IPS-15b (cell line): ENCODE results near the gene CSTF1.

Experiments
- H3K27me3 ChIP-seq: one replicate; pipeline ENCODE4 v1.6.1; 2013; ENCODE audit warnings: low read length; ENCODE audit not compliant: control insufficient read depth, insufficient read depth
- H3K36me3 ChIP-seq: one replicate; pipeline ENCODE4 v1.6.1; 2013; ENCODE audit warnings: low read length; ENCODE audit not compliant: control insufficient read depth, insufficient read depth
- H3K4me1 ChIP-seq: one replicate; pipeline ENCODE4 v1.6.1; 2013; ENCODE audit warnings: mild to moderate bottlenecking, low read length; ENCODE audit not compliant: control insufficient read depth, insufficient read depth
- H3K4me3 ChIP-seq: one replicate; pipeline ENCODE4 v1.5.1; 2013; ENCODE audit warnings: low read depth, low read length
- H3K9ac ChIP-seq: one replicate; pipeline ENCODE4 v1.6.1; 2013; ENCODE audit warnings: low read depth, mild to moderate bottlenecking, low read length
- H3K9me3 ChIP-seq: one replicate; pipeline ENCODE4 v1.6.1; 2013; ENCODE audit warnings: mild to moderate bottlenecking, low read length; ENCODE audit not compliant: control insufficient read depth, insufficient read depth

The CSTF1 gene

DNA sequence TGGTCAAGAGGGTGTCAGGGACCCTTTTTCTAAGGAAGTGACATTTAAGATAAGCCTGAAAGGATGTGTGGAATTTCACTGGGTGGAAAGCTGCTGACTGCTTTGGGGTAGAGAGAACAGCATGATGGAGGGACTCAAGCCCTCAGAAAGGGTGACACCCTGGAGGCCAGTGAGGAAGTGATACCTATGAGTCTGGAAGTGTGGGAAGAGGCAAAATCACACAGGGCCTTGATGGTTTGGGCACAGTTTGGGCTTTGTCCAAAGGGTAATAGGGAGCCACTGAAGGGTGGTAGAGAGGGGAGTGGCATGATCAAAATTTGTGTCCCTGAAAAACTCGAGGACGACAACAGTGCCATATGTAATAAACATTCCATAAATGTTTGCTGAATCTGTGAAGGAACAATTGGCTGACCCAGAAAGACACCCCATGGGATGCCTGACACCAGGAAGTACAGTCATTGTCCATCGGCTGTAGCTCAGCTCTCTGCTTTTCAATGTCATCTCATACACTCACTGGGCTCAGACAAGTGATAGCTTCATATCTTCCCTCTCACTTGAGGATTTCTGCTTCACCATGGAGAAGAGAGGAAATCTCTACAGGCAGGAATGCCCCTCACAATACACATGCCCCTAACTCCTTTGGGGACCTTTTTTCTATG lies 40.9 kb downstream of the CSTF1 start:
- Histone ChIP-seq H3K9ac (no peak overlapping the region), H3K9me3 (no peaks in the 10 kb centered on the region), H3K4me1 (no peaks in the 10 kb centered on the region), H3K27me3 (peaks cover 4% of the 10 kb centered on the region), H3K36me3 (no peaks in the 10 kb centered on the region), H3K4me3 (no peak overlapping the region)

GRCh38 chr20:56433880-56434255 lies 41.4 kb downstream of the CSTF1 start:
- Histone ChIP-seq H3K4me1 (no peaks in the 10 kb centered on the region), H3K4me3 (no peak overlapping the region), H3K9me3 (no peaks in the 10 kb centered on the region), H3K9ac (no peak overlapping the region), H3K27me3 (peaks cover 4% of the 10 kb centered on the region), H3K36me3 (no peaks in the 10 kb centered on the region)

GRCh38 chr20:56437196-56437960 lies 44.9 kb downstream of the CSTF1 start:
- H3K27me3 ChIP-seq = peaks cover 4% of the 10 kb centered on the region
- no peaks in the 10 kb centered on the region for H3K4me1 ChIP-seq
- no peak overlapping the region for H3K4me3 ChIP-seq
- H3K9me3 ChIP-seq = no peaks in the 10 kb centered on the region
- no peak overlapping the region for H3K9ac ChIP-seq
- H3K36me3 ChIP-seq = no peaks in the 10 kb centered on the region

GRCh38 chr20:56438284-56438683 lies 45.8 kb downstream of the CSTF1 start:
- no peaks in the 10 kb centered on the region for H3K27me3 ChIP-seq
- no peaks in the 10 kb centered on the region for H3K9me3 ChIP-seq
- no peak overlapping the region for H3K4me3 ChIP-seq
- H3K4me1 ChIP-seq = no peaks in the 10 kb centered on the region
- H3K9ac ChIP-seq = no peak overlapping the region
- no peaks in the 10 kb centered on the region for H3K36me3 ChIP-seq

- Histone ChIP-seq H3K4me1 (no peaks in the 10 kb centered on the region), H3K36me3 (no peaks in the 10 kb centered on the region), H3K4me3 (no peak overlapping the region), H3K27me3 (no peaks in the 10 kb centered on the region), H3K9ac (no peak overlapping the region), H3K9me3 (no peaks in the 10 kb centered on the region)
These were observed 47.4 kb downstream of the CSTF1 start for GRCh38 chr20:56439771-56440291.

- H3K9ac ChIP-seq = no peak overlapping the region
These were observed 48.0 kb downstream of the CSTF1 start for GRCh38 chr20:56440346-56441007.

GRCh38 chr20:56442389-56443365 lies 50.2 kb downstream of the CSTF1 start:
- no peaks in the 10 kb centered on the region for H3K36me3 ChIP-seq
- H3K9me3 ChIP-seq = no peaks in the 10 kb centered on the region
- H3K4me3 ChIP-seq = no peak overlapping the region
- H3K27me3 ChIP-seq = no peaks in the 10 kb centered on the region
- H3K9ac ChIP-seq = no peak overlapping the region
- peaks cover 4% of the 10 kb centered on the region for H3K4me1 ChIP-seq

More at GRCh38 chr20:56440346-56441007, 48.0 kb downstream of the CSTF1 start:
- no peaks in the 10 kb centered on the region for H3K9me3 ChIP-seq
- no peaks in the 10 kb centered on the region for H3K4me1 ChIP-seq
- H3K27me3 ChIP-seq = no peaks in the 10 kb centered on the region
- H3K4me3 ChIP-seq = no peak overlapping the region
- no peaks in the 10 kb centered on the region for H3K36me3 ChIP-seq

DNA sequence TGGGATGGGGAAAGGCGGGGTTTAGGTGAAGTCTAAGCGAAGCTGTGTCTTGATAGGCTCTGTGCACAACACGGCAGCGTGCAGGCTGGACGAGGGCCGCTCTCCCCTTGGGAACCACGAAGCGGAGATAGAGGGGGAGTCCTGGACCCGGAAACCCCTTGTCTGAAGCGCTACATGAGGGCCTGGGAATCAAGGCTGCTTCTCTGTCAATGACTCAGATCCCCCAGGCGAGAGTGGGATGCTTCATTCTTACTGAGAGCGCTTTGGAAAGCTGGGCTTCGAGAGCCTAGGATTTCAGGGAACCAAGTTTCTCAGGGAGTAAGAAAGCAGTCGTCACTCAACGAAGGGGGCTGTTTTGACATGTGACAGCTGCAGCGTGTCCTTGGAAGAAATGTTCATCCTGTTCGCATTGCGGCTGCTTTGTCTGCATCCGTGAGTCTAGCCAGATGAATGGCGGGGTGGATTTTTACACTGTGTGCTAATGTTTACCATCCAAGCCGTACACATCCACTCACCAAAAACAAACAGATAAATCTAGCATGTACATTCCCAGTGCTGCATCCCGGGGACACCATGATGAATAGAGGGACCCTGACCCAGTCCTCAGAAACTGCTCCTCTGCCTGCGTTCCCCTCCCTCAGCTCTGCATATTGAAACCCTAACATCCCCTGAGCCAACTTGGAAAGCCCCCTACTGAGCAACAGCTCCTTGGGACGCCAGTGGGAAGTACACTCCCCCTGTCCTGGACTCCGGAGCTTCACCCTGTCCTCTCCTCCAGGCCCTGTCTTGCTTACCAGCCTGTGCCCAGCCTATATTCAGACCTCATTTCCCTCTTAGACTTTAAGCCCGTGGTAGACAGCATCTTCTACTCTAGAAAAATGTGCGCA lies 51.5 kb downstream of the CSTF1 start:
- H3K4me1 ChIP-seq = peaks cover 4% of the 10 kb centered on the region
- H3K4me3 ChIP-seq = no peak overlapping the region
- no peaks in the 10 kb centered on the region for H3K36me3 ChIP-seq
- H3K9ac ChIP-seq = no peak overlapping the region
- no peaks in the 10 kb centered on the region for H3K9me3 ChIP-seq
- H3K27me3 ChIP-seq = no peaks in the 10 kb centered on the region

DNA sequence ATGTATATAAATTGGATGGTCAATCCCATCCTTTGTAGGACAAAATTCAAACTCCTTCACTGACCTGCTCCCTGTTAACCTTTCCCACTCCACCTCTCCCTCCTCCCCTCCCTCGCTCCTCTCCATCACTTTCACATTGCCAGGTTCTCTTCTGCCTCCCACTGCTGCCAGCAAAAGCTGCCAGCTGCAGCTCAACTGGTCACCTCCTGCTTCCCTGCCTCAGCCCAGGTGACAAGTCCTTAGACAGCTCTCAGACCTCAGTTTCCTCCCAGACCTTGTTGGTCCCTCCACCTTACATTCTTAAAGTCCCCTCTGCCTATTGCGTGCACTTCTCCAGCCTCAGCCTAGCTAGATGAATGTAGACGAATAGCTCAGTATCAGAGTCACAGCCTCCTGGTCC lies 52.7 kb downstream of the CSTF1 start:
- H3K4me3 ChIP-seq = no peak overlapping the region
- H3K9ac ChIP-seq = no peak overlapping the region
- H3K36me3 ChIP-seq = no peaks in the 10 kb centered on the region
- H3K27me3 ChIP-seq = no peaks in the 10 kb centered on the region
- peaks cover 4% of the 10 kb centered on the region for H3K4me1 ChIP-seq
- no peaks in the 10 kb centered on the region for H3K9me3 ChIP-seq

GRCh38 chr20:56445540-56445939 lies 53.1 kb downstream of the CSTF1 start:
- Histone ChIP-seq H3K9me3 (no peaks in the 10 kb centered on the region), H3K36me3 (no peaks in the 10 kb centered on the region), H3K4me1 (peaks cover 4% of the 10 kb centered on the region), H3K4me3 (no peak overlapping the region), H3K27me3 (no peaks in the 10 kb centered on the region), H3K9ac (no peak overlapping the region)
